ENCODE measurements around the gene AIFM1. TPM values are rescaled to one million over a fixed set of nuclear protein-coding genes. Genes with fewer than 3 reads are reported as not detected.

The AIFM1 gene
- total and polyA plus RNA-seq, 2 experiments from 2014 or later: 29.6 to 47.3 TPM

DNA sequence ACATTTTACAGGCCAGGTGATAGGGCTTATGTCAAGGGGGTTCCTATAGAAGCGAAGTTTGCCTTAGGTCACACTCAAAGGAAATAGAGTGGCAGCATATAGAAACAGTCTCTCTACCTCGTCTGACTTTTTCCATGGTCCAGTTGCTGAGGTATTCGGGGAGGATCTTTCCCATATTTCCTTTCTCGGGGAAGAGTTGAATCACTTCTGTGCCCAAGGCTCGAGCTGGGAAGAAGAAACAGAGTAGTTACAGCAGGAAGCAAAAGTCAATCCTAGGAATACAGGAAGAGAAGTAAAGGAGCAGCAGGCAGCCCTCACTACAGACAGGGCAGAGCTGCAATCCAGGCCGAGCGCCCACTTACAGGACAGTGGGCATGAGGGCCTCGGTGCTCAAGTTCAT lies 28.7 kb downstream of the AIFM1 start:
- peaks cover 6% of the 10 kb centered on the region for H3K4me1 Mint-ChIP-seq
- H3K9me3 Mint-ChIP-seq: no peaks in the 10 kb centered on the region
- TF ChIP-seq NANOG (IDR thresholded peaks at IDR 0.05; ENCODE audit: borderline replicate concordance): no peak
- TF ChIP-seq CTCF (conservative IDR thresholded peaks at IDR 0.05; ENCODE audit: low read depth in 2 of 2): no peak
- no peak for TF ChIP-seq EZH2phosphoT487 (IDR thresholded peaks at IDR 0.05; ENCODE audit: unreplicated experiment)
- TF ChIP-seq ZNF331 (CRISPR knock-in tag; IDR thresholded peaks at IDR 0.05; ENCODE audit: low read depth): no peak
- TF ChIP-seq, protein P1, sequence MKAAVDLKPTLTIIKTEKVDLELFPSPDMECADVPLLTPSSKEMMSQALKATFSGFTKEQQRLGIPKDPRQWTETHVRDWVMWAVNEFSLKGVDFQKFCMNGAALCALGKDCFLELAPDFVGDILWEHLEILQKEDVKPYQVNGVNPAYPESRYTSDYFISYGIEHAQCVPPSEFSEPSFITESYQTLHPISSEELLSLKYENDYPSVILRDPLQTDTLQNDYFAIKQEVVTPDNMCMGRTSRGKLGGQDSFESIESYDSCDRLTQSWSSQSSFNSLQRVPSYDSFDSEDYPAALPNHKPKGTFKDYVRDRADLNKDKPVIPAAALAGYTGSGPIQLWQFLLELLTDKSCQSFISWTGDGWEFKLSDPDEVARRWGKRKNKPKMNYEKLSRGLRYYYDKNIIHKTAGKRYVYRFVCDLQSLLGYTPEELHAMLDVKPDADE (IDR thresholded peaks at IDR 0.05): no peak
- no peak for TF ChIP-seq CREB1 (CRISPR knock-in tag; IDR thresholded peaks at IDR 0.05; ENCODE audit: low read depth)
- no peak for TF ChIP-seq ZNF462 (CRISPR knock-in tag; IDR thresholded peaks at IDR 0.05)
- H3K27me3 Mint-ChIP-seq (ENCODE audit: insufficient read depth, low read depth, poor library complexity): peaks cover 1% of the 10 kb centered on the region
- no peaks in the 10 kb centered on the region for H3F3A ChIP-seq (replicated peaks; ENCODE audit: low read depth)
- H3K36me3 ChIP-seq (ENCODE audit: insufficient read depth): no peaks in the 10 kb centered on the region; the same call in 1 of the 2 replicates
- H3K4me3 ChIP-seq: no peak overlapping the region
- H3K79me2 ChIP-seq (replicated peaks; ENCODE audit: insufficient read depth): no peaks in the 10 kb centered on the region
- DNase-seq (ENCODE audit: low spot score) (no peak), ATAC-seq (no peak)
- H3K27ac ChIP-seq (ENCODE audit: low read depth): no peak overlapping the region
- H2AFZ ChIP-seq: no peak overlapping the region
- no peaks in the 10 kb centered on the region for H4K20me1 ChIP-seq (replicated peaks; ENCODE audit: insufficient read depth)
- H3K4me2 ChIP-seq: no peak overlapping the region
- H3K4me1 ChIP-seq (ENCODE audit: insufficient read depth): no peaks in the 10 kb centered on the region
- no peaks in the 10 kb centered on the region for H3K27me3 ChIP-seq (ENCODE audit: insufficient read depth)
- no peaks in the 10 kb centered on the region for H3K9me2 ChIP-seq (ENCODE audit: insufficient read depth)
- H3K4me3 Mint-ChIP-seq: no peak overlapping the region
- peaks cover 38% of the 10 kb centered on the region for H3K36me3 Mint-ChIP-seq (ENCODE audit: low read depth)
- no peak overlapping the region for H3K27ac Mint-ChIP-seq

Measured in GM23338 (cell line).